ENCODE results near the gene TBC1D4.

TBC1D4 gene

DNA sequence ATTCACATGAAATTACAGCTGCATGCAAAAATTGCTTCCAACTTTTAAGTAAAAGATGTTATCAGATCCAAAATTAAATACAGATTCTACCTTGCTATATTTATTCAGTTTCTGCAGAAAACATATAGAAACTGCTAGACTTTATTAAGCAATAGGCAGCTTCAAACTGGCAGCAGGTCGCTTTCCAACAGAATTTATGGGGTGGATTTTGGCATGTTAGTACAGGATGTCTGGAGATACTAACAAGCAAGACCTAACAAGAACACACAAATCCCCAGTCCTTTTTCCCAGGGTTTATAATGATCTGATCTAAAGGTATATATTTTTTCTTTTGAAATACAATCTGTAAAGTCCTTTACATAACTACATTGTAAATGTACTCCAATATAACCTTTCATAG, 27.5 kb downstream of the TBC1D4 start:
- no peak for TF ChIP-seq TAF1 (IDR thresholded peaks at IDR 0.05; ENCODE audit: borderline replicate concordance, insufficient read depth, low read length)

GRCh38 chr13:75452564-75452963, 29.4 kb downstream of the TBC1D4 start:
- TF ChIP-seq SIN3A (IDR thresholded peaks at IDR 0.05; ENCODE audit: borderline replicate concordance, insufficient read depth, low read length): no peak
- no peak for TF ChIP-seq TAF1 (IDR thresholded peaks at IDR 0.05; ENCODE audit: borderline replicate concordance, insufficient read depth, low read length)
- TF ChIP-seq POLR2AphosphoS5 (IDR thresholded peaks at IDR 0.05; ENCODE audit: low read depth, low read length): no peak
- TF ChIP-seq FOXP2 (optimal IDR thresholded peaks at IDR 0.05; ENCODE audit: borderline replicate concordance, extremely low read depth, extremely low read length, insufficient read depth): no peak
- TF ChIP-seq, protein P1, sequence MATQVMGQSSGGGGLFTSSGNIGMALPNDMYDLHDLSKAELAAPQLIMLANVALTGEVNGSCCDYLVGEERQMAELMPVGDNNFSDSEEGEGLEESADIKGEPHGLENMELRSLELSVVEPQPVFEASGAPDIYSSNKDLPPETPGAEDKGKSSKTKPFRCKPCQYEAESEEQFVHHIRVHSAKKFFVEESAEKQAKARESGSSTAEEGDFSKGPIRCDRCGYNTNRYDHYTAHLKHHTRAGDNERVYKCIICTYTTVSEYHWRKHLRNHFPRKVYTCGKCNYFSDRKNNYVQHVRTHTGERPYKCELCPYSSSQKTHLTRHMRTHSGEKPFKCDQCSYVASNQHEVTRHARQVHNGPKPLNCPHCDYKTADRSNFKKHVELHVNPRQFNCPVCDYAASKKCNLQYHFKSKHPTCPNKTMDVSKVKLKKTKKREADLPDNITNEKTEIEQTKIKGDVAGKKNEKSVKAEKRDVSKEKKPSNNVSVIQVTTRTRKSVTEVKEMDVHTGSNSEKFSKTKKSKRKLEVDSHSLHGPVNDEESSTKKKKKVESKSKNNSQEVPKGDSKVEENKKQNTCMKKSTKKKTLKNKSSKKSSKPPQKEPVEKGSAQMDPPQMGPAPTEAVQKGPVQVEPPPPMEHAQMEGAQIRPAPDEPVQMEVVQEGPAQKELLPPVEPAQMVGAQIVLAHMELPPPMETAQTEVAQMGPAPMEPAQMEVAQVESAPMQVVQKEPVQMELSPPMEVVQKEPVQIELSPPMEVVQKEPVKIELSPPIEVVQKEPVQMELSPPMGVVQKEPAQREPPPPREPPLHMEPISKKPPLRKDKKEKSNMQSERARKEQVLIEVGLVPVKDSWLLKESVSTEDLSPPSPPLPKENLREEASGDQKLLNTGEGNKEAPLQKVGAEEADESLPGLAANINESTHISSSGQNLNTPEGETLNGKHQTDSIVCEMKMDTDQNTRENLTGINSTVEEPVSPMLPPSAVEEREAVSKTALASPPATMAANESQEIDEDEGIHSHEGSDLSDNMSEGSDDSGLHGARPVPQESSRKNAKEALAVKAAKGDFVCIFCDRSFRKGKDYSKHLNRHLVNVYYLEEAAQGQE (IDR thresholded peaks at IDR 0.05; ENCODE audit: insufficient read depth in 1 of 2, low read depth in 2 of 2, low read length in 2 of 2): no peak

DNA sequence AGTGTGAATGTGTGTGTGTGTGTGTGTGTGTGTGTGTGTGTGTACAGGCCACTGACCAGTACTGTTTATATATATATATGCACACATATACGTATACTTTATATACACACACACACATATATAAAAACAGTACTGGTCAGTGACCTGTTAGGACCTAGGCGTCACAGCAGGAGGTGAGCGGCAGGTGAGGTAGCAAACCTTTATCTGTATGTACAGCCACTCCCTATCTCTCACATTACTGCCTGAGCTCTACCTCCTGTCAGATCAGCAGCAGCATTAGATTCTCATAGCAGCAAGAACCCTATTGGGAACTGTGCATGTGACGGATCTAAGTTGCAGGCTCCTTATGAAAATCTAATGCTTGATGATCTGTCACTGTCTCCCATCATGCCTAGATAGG, 34.5 kb downstream of the TBC1D4 start:
- TF ChIP-seq FOXP2 (optimal IDR thresholded peaks at IDR 0.05; ENCODE audit: borderline replicate concordance, extremely low read depth, extremely low read length, insufficient read depth) (no peak), SIN3A (IDR thresholded peaks at IDR 0.05; ENCODE audit: borderline replicate concordance, insufficient read depth, low read length) (no peak)

DNA sequence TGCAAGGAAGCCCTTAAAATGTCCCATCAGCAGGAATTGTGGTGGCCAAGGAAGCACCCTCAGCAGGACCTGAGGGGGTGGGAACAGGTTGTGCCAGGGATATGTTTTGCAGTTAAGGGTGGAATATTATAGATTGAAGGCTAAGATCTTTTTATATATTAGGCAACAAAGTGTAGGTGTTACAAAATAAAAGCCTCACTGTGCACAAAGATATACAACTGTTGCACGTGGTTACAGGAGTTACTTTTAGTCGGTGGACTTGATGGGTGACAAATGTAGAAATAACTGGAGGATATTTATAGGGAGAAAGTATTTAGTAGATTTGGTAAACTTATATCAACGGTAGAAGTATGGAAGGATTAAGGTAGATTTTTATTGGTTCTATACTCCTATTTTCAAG, 35.1 kb downstream of the TBC1D4 start:
- no peak for TF ChIP-seq POLR2AphosphoS5 (IDR thresholded peaks at IDR 0.05; ENCODE audit: low read depth, low read length)
- TF ChIP-seq TAF1 (IDR thresholded peaks at IDR 0.05; ENCODE audit: borderline replicate concordance, insufficient read depth, low read length): no peak
- TF ChIP-seq, protein P1 (IDR thresholded peaks at IDR 0.05; ENCODE audit: insufficient read depth in 1 of 2, low read depth in 2 of 2, low read length in 2 of 2): no peak
- no peak for TF ChIP-seq SIN3A (IDR thresholded peaks at IDR 0.05; ENCODE audit: borderline replicate concordance, insufficient read depth, low read length)
- TF ChIP-seq FOXP2 (optimal IDR thresholded peaks at IDR 0.05; ENCODE audit: borderline replicate concordance, extremely low read depth, extremely low read length, insufficient read depth): no peak

DNA sequence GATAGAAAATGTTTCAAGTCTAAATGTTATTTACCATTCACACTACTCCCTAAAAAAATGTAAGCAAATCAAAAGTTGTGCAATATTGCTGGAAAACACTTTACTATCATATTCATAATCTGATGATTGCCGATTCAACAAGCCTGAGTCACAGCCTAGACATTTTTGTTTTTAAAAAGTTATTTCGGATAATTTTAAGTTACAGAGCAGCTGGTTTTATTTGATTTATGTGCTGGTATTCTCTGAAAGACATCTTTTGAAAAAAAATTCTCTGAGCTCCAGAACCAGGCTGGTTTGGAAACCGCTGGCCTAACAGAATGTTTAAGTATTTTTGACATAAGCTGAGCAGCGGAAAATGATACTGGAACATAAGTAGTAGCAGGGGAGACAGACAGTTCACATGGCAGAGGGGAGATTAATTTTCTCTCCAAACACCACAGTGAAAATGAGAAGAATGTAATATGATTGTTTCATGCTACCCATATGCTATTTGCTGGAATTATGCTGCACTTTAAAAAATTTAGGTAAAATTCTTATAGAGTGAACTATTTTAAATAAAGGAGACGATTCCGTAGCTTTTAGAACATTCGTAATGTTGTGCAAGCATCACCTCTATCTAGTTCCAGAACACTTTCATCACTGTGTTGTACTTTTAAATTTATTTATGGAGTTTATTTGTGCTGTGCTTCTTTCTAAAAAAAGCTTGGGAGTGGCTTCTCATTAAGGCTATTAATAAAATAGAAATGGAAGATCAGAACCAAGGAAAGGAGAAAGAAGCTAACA, 36.1 kb downstream of the TBC1D4 start:
- TF ChIP-seq FOXP2 (optimal IDR thresholded peaks at IDR 0.05; ENCODE audit: borderline replicate concordance, extremely low read depth, extremely low read length, insufficient read depth): no peak
- TF ChIP-seq, protein P1 (IDR thresholded peaks at IDR 0.05; ENCODE audit: insufficient read depth in 1 of 2, low read depth in 2 of 2, low read length in 2 of 2): no peak
- no peak for TF ChIP-seq TAF1 (IDR thresholded peaks at IDR 0.05; ENCODE audit: borderline replicate concordance, insufficient read depth, low read length)
- no peak for TF ChIP-seq SIN3A (IDR thresholded peaks at IDR 0.05; ENCODE audit: borderline replicate concordance, insufficient read depth, low read length)
- no peak for TF ChIP-seq POLR2AphosphoS5 (IDR thresholded peaks at IDR 0.05; ENCODE audit: low read depth, low read length)

DNA sequence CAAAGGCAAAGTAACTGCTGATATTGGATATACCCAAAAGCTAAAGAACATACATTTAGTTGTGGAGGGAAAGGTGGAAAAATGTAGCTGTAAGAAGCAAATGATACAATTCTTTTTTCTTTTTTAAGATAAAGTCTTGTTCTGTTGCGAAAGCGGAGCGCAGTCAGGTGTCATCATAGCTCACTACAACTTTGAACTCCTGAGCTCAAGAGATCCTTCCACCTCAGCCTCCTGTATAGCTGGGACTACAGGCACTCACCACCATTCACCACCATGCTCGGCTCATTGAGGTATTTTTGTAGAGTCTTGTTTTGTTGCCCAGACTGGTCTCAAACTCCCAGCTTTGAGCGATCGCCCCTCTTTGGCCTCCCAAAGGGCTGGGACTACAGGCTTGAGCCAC, 38.0 kb downstream of the TBC1D4 start:
- TF ChIP-seq POLR2AphosphoS5 (IDR thresholded peaks at IDR 0.05; ENCODE audit: low read depth, low read length) (no peak), TAF1 (IDR thresholded peaks at IDR 0.05; ENCODE audit: borderline replicate concordance, insufficient read depth, low read length) (no peak), FOXP2 (optimal IDR thresholded peaks at IDR 0.05; ENCODE audit: borderline replicate concordance, extremely low read depth, extremely low read length, insufficient read depth) (no peak), SIN3A (IDR thresholded peaks at IDR 0.05; ENCODE audit: borderline replicate concordance, insufficient read depth, low read length) (no peak)
- TF ChIP-seq, protein P1 (IDR thresholded peaks at IDR 0.05; ENCODE audit: insufficient read depth in 1 of 2, low read depth in 2 of 2, low read length in 2 of 2): no peak
